HG03342 (cell line): Measurements from ENCODE around the gene DNMT3A.

Source experiments
- ATAC-seq: cut with Tn5 transposase; IDR thresholded peaks from one replicate; pipeline ENCODE4 v1.9.1; 2021; ENCODE audit warnings: mild to moderate bottlenecking, moderate library complexity; ENCODE audit not compliant: unreplicated experiment

DNMT3A gene

DNA sequence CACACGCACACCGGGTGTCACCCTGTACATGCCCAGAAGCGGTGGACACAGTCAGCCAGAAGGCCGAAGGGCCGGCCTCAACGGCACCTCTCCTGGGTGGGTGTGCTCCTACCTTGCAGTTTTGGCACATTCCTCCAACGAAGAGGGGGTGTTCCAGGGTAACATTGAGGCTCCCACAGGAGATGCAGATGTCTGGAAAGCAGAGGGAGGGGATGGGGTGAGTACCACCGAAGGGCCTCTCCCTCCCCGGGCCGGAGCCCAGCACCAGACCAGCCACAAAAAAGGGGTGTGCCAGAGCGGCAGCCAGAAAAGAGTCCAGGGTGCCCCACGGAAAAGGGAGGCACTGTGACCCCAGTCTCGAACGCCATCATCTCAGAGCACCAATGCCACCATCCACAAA is 96.6 kb downstream of the DNMT3A start:
- ATAC-seq, result no peak

DNA sequence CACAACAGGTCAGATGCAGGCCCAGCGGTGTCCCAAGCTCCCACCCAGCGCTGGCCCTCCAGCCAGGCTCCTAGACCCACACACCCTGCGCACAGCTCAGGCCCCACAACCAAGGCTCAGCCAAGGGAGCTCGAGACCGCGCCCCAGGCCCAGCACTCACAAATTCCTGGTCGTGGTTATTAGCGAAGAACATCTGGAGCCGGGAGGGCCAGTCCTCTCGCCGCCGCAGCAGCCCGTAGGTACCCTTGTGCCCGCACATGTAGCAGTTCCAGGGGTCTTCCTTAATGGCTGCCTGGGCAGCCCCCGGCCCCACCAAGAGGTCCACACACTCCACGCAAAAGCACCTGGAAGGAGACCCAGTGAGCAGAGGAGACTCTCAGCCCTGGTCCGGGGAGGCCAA is 97.7 kb downstream of the DNMT3A start:
- ATAC-seq, result no peak

DNA sequence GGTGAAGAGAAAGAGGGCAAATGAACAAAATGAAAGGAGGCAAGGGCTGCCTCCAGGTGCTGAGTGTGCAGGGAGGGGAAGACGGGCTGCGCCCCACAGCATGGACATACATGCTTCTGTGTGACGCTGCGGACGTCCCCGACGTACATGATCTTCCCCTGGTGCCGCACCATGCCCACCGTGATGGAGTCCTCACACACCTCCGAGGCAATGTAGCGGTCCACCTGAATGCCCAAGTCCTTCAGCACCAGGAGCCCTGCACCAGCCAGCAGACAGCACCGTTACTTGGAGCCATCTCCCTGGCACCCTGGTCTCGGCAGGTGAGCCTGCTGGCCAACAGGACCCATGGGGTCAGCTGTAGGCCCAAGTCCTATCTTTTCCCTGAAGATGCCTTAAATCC is 100.3 kb downstream of the DNMT3A start:
- no peak for ATAC-seq

DNA sequence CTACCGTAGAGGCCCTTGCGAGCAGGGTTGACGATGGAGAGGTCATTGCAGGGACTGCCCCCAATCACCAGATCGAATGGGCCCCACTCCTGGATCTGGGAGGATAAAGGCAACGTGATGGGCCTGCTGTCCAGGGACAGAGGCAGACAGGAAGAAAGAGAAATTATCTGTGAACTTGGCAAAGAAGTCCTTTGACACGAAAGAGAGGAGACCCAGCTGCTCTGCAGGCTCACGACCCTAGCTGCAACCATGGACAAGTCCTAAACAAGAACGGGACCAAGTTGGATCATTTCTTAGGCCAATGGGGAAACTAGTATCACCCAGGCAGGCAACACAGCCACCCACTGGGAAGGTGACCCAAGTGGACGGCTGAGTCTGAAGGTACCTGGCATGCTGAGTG is 101.1 kb downstream of the DNMT3A start:
- ATAC-seq, result no peak

DNA sequence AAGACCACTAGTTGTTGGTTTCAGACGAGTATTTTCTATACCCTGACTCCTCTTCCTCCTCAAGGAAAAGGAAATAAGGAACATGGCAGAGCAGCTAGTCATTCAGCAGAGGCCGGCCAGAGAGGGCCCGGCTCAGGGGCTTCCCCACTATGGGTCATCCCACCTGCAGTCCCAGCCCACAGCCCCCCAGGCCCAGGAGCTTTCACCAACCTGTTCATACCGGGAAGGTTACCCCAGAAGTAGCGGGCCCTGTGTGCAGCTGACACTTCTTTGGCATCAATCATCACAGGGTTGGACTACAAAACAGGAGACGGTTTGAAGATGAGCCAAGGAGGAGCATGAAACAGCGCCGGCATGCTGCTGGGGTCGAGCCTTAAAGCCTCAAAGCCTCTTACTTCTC is 102.8 kb downstream of the DNMT3A start:
- ATAC-seq, result no peak

DNA sequence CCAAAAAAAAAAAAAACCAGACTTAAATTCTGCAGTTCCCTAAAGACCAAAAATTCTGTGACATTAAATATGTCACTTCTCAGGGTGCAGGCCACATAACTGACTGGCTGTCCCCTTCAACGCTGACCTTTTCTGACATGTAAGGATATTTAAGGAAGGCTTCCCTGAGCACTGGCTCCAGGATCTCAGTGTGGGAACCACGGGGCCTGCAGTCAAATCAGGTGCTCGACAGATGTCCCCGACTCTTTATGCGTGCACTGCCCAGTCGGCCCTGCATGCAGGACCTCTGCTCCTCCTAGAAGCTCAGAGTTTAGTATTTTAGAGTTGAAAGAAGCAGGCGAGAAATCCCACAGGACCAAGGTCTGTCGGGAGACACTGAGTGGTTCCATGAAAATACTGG is 104.0 kb downstream of the DNMT3A start:
- no peak for ATAC-seq

DNA sequence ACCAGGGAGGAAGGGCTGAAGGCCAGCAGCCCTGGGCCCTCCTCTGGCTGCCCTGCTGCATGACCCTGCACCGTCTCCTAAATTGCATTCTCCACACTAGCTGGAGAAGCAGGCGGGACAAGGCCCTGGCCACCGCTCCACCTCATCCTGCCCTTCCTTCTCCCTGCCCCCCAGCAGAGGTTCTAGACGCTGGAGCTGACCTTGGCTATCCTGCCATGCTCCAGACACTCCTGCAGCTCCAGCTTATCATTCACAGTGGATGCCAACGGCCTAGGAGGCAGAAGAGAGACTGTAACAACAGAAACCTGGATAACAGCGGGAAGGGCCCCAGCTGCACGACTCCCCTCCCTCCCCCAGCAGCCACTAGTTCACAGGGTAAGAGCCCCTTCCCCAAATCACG is 105.0 kb downstream of the DNMT3A start:
- no peak for ATAC-seq

DNA sequence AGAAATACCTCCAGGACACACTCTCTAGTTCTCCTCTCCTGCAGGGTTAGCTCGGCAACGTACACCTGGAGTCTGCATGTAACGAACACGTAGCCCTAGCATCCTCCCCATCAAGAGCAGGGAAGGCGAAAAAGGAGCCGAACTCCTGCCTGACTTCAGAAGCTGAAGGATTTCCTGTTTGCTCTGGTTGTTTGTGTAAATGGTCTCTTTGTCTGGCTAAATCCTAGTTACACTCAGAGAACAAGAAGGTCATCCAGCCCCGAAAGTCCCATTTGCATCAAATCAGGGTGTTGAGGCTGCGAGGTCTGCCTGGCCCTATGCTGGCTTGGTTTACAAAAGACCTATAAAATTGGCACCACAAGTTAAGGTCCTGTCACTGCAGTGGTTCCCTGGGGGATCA is 107.0 kb downstream of the DNMT3A start:
- ATAC-seq, result no peak

DNA sequence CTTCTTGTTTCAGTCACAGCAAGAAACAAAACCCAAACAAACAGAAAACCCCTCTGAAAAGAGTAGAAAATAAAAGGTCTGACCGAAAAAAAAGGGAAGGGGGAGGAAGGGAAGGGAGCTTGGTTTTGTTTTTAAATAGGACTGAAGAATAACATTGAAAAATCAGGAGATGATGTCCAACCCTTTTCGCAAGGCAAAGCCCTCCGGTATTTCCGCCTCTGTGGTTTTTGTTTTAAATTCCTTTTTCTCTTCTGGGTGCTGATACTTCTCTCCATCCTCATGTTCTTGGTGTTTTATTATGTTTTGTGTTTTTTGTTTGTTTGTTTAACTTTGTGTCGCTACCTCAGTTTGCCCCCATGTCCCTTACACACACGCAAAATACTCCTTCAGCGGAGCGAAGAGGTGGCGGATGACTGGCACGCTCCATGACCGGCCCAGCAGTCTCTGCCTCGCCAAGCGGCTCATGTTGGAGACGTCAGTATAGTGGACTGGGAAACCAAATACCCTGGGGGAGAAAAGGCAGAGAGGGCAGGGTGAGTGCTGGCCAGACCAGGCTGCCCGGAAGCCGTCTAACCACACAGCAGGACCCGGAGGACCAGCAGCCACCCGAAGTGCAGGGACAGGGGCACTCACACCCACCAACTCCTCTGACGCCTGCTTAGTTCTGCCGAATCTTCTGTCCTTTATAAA is 107.7 kb downstream of the DNMT3A start:
- ATAC-seq, result no peak

DNA sequence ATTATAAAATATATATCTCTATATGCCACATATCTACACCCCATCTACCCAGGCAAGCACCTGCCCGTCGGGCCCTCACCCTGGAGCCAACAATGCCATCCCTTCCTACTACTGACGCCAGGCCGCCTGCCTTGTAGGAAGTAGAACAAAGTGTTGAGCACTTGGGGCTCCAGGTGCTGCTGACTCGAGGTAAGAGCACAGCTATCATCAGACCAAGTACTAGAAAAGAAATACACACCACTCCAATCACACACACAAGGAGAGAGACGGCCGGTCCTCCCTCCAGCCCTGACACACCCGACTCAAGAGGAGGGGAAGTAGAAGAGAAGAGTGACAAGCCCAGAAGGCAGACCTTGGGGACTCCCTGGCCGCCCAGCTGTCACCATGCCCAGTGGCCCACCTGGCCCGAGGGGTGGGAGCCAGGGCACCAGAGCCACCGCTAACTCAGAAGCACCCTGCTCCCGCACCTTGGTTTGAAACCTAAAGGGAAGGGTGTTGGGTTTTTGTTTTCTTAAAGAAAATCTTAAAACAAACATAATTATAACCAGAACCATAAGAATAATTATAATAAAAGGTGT is 109.4 kb downstream of the DNMT3A start:
- ATAC-seq, result no peak

DNA sequence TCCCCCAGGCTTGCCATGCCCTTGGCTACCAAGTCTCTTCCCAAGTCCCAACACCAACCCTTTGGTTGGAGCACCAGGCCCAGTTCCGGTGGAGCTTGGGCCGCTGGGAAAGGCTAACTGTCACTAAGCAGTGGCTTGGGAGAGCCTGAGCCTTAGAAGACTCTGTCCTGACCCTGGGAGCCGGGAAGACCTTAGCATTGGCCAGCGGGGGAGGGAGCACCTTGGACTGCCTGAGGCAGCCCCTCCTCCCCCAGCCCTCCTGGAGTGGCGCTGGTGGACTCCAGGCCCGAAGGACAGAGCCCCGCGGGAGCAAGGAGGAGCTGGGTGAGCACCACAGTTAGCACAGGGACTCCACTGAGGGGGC is 110.8 kb downstream of the DNMT3A start:
- ATAC-seq, result no peak

DNA sequence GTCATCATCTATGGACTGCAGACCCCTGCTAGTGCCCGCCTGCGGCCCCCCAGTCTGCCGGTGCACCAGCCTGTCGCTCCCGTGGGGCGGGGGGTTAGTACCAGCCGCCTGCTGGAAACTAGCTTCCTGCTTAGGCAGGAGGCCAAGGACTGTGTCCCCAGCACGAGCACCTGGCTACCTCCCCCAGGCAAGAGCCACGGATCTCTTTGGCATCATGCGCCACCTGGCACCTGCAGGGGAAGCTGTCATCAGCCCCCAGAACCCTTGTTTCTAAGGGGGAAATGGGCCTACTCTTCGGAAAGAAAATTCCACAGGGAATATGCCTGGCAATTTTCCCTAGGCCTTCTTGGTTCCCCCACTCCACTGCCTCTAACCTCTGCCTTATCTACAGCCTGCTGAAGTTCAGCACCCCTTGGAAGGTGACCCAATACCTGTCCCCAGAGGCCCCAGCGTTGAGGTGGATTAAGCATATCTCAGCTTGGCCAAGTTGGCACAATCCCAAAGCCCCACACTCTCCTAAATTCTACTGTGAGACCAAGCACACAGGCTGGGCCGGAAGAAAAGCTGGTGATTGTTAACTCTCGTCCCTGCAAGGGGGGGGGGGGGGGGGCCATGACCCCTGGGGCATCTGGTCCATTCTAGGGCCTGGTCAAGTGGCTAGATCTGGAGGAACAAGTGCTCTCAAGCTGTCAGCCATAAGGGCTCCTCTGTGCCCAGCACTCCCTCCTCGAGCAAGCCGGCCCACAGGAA is 111.4 kb downstream of the DNMT3A start:
- ATAC-seq, result no peak

DNA sequence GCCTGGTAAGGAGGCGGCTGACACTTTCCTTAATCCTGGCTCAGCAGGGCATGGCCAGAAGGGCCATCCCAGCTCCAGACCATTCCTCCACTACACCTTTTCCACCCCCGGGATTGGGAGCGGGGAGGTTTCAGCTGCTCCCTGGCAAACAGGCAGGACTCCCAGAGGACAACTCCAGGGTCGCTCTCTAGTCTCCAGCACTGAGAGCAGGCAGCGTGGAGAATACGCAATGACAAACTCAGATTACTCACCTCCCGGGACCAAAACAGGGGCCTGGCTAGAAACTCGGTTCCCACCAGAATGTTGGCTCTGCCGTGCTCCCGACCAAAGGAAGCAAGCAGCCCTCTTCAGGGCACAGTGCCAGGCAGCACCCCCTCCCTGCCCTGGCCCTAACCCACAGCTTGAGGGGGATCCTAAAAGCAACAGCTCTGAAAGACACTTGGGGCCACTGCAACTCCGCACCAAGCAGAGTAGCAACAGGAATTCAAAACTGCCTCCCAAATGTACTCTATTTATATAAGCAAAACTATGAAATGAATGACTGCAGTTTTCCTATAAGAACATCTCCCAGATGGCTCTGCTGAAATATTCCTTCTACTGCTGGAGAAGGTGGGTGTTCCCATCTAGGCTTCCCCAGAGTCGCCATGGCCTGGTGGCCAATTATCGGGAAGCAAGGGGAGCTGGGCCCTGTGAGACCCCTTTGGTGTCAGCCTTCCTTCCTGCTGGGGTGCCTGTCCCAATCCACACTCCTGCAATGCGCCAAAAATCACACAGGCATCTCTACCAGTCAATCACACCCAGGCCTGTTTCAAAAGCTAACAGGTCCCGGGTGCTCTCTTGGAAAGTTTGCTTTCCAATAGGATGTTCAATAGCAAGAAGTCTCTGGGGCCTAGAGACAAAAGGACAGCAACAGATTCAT is 112.2 kb downstream of the DNMT3A start:
- ATAC-seq, result no peak

DNA sequence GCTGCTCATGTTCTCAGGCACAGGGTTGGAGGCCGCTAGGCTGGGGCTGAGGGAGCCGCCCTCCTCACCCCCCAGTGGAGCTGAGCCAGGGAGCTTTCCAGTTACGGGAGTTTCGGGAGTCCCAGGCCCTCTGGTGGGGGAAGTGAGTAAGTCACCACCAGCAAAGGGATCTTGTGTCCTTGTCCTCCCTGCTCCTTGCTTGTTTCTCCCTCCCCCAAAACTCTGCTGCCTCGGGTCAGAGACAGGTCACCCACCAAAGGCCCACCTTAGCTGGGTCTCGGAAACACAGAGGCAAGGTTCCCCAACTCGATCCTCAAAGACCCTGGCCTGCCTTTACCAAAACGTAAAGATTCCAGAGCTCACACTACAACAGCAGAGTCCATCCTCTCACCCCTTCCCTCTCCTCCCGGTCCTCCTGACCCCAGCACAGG is 112.9 kb downstream of the DNMT3A start:
- no peak for ATAC-seq

DNA sequence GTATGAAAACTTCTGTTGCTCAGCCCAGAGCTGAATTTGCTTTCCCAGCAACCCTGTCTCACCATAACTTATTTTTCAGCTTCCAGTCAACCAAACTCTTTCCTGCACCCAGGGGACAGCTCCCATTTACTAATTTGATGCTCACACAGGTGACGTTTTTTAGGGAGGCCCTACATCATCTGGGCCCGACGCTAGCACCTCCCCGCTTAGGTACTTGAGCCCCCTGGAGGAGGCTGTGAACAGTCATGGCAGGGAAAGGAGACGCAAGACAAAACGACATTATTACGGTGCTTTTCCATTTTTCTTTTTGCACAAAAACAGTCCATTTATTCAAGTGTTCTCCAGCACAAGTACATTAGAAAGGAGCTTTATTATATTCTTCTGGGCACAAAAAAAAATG is 114.1 kb downstream of the DNMT3A start:
- no peak for ATAC-seq

DNA sequence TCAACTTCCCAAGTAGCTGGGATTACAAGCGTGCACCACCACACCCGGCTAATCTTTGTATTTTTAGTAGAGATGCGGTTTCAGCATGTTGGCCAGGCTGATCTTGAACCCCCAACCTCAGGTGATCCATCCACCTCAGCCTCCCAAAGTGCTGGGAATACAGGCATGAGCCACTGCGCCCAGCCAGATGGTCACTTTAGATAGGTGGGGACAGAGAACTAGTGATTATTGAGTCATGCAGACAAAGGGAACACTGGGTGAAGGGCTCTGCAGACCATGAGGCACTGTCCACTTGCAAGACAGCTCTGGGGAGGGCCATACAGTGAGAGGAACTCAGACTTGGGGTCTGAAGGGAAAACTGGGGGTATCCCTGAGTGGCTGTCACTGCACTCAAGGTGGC is 114.9 kb downstream of the DNMT3A start:
- ATAC-seq, result no peak

DNA sequence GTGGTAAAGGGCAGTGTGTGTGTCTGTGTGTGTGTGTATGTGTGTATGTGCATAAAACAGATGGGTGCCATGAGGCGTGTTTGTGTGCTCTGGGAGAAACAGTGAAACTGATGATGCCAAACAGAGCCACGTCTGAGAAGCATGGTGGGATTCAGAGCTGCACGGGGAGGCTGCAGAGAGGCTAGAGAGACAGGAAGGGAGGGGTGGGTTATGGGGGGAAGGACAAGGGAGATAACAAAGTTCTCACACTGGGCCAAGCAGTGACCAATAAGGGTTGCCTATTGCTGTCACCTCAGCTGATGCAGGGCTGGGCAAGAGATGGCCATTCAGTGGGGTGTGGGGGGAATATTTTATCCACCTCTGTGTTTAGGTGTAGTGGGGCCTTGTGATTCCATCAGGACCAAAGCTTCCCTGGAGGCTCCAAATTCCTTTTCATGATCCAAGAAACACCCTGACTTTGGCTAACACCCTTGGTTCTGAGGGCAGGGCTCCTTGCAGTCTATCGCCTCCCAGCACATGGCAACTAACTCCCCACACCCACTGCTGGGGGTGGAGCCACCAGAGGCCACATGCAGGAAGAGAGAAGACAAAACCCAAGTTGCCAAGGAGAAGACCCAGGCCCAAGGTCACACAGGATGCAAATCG is 119.1 kb downstream of the DNMT3A start:
- ATAC-seq, result no peak

DNA sequence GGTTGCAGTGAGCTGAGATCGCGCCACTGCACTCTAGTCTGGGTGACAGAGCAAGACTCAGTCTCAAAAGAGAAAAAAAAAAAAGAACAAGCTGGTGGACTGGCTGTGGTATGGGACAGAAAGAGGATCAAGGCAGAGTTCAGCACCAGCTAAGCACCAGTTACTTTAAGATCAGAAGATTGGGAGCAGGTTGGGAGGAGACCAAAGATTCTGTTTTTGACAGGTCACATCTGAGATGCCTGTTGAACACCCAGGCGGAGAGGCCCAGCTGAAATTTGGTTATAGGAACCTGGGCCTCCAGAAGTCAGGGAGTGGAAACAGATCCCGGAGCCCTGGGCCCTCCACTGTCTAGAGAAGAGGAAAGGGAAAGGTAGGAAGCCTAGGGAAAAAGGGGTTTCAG is 120.1 kb downstream of the DNMT3A start:
- no peak for ATAC-seq

DNA sequence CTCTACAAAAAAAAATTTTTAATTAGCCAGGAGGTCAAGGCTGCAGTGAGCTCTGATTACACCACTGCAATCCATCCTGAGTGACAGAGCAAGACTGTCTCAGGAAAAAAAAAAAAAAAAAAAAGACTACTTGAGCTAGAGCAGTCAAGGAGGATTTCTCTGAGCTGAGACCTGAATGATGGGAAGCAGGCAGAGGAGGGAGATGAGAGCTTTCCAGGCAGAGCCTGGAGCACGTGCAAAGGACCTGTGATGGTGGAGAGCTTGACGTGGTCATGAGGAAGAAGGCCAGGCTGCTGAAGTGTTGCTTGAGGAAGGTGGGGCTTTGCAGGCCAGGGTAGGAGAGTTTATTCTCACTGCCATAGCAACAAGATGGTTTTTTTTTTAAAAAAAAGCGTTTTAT is 121.4 kb downstream of the DNMT3A start:
- no peak for ATAC-seq

DNA sequence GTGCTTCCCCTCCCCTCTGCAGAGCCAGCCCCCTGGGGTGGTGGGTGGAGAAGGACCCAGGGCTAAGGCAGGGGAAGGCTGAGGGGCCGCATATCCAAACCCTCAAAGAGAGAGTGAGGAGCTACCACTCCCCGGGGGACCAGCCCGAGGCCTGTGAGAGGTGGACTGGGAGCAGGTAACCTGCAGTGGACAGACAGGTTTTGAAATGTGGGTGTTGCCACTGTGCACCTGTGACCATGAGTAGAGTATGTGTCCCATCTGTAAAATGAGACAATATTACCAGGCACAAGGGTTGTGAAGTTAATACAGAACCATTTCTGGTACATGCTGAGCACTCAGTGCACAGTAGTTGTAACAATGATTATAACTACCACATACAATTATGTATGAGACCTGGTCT is 122.1 kb downstream of the DNMT3A start:
- ATAC-seq, result no peak

DNA sequence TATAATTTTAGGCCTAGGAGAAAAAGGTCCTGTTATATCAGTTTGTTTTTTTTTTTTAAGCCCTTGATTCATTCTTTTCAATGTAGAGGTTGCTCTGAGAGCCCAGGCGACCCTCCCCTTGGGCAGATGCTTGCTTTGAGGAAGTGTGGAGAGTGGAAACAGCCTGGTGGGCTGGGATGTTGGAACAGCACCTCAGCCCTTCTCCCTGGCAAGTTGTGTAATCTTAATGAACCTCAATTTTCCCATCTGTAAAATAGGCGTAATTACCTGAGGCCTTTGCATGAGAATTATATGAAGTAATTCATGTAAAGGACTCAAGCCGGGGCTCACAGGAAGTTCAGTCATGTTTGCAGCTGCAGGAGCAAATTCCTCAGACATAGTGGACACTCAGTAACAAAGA is 123.6 kb downstream of the DNMT3A start:
- ATAC-seq, result no peak
